Stomach (tissue), 9 donors: Measurements from ENCODE around the gene CD9. TPM values are rescaled to one million over a fixed set of nuclear protein-coding genes. Genes with fewer than 3 reads are reported as not detected.

Source experiments
- DNase-seq, 2 donors: peaks; one replicate each; pipeline versions ENCODE4 v3.0.0 to v3.0.0-alpha.2; 2013 to 2019
- H3K27ac ChIP-seq, 5 donors: fragments of 200-600 bp in 4 of 5; sonication (generic) in 4 of 5; one replicate each; pipeline ENCODE4 v1.5.1; 2013 to 2019; ENCODE audit warnings: mild to moderate bottlenecking in 1 of 5, moderate library complexity in 1 of 5
- H3K27me3 ChIP-seq, 3 donors: fragments of 200-600 bp; sonication (generic); one replicate each; pipeline ENCODE4 v1.5.1; 2017 to 2019; ENCODE audit warnings: mixed run types in 1 of 3
- H3K36me3 ChIP-seq, 4 donors: fragments of 200-600 bp; sonication (generic); 1 replicate in 3 of 4; 2 replicates in 1 of 4; pipeline ENCODE4 v1.5.1; 2016 to 2019
- H3K4me1 ChIP-seq, 4 donors: fragments of 200-600 bp; sonication (generic); one replicate each; pipeline ENCODE4 v1.5.1; 2016 to 2019
- H3K4me3 ChIP-seq, 4 donors: fragments of 200-600 bp; sonication (generic) in 3 of 4; one replicate each; pipeline ENCODE4 v1.5.1; 2016 to 2019; ENCODE audit warnings: mild to moderate bottlenecking in 1 of 4
- H3K9me3 ChIP-seq, 4 donors: fragments of 200-600 bp; sonication (generic); one replicate each; pipeline ENCODE4 v1.5.1; 2016 to 2019
- CTCF ChIP-seq, 7 experiments: fragments of 450-650 bp in 4 of 7; fragments of 200-600 bp in 3 of 7; sonication (generic) in 3 of 7; IDR thresholded peaks; one replicate each; pipeline ENCODE4 v1.5.1; 2016 to 2019; ENCODE audit warnings: antibody characterized with exemption in 7 of 7, control low read depth in 2 of 7, mild to moderate bottlenecking in 1 of 7
- EP300 ChIP-seq: sonication (generic); formaldehyde crosslinking; IDR thresholded peaks from one replicate; pipeline ENCODE4 v1.6.1; 2017; ENCODE audit warnings: antibody characterized with exemption
- POLR2A ChIP-seq, 4 donors: fragments of 450-650 bp; IDR thresholded peaks; one replicate each; pipeline ENCODE4 v1.6.1; 2016; ENCODE audit warnings: antibody characterized with exemption in 4 of 4, control low read depth in 2 of 4, mild to moderate bottlenecking in 1 of 4, moderate library complexity in 1 of 4
- POLR2AphosphoS5 ChIP-seq, 3 donors: sonication (generic); formaldehyde crosslinking; IDR thresholded peaks; one replicate each; pipeline ENCODE4 v1.6.1; 2016; ENCODE audit warnings: antibody characterized with exemption in 3 of 3
- WGBS, 5 donors: extraction: QIAGEN DNeasy Blood & Tissue Kit in 3 of 5; methylation state at CpG; one replicate each; pipeline versions ENCODE4 v1.1.5 to v1.1.7; 2013 to 2018; 5-methylcytosine and 5-hydroxymethylcytosine counted together
- intact Hi-C: fragments of 100-400 bp; cut with DNase I; formaldehyde crosslinking; loops from one replicate; pipeline ENCODE4 v1.15.1; 2023; ENCODE audit warnings: low total_unique reads
- polyA plus RNA-seq, 3 donors: library from polyadenylated mRNA; stranded (reverse); fragments of 200-250 nt; gene quantifications; one replicate each; pipeline ENCODE4 v1.2.3, GENCODE V29; 2013
- total RNA-seq, 5 donors: library from RNA; depleted of rRNA; stranded (reverse); fragments of >200 nt; gene quantifications; one replicate each; pipeline versions ENCODE4 v1.1.0 to v1.2.3, GENCODE V29; 2014 to 2016
- donor health status: healthy with polysubstance abuse.
- donor health status: Bipolar disorder and iron deficiency.
- donor health status: healthy.

The CD9 gene
- total and polyA plus RNA-seq, 8 donors, result 51.0 to 421 (median 139) TPM

GRCh38 chr12:6192604-6193380 is 7.4 kb upstream of the CD9 start:
- no peak for DNase-seq
- Histone ChIP-seq H3K4me3 (no peak overlapping the region), H3K27me3 (peaks cover 0 to 4% (median 0%) of the 10 kb centered on the region in 3 donors), H3K4me1 (peaks cover 0 to 27% (median 11%) of the 10 kb centered on the region in 4 donors), H3K27ac (no peak overlapping the region), H3K36me3 (no peaks in the 10 kb centered on the region), H3K9me3 (no peaks in the 10 kb centered on the region)
- intact Hi-C loops, result no loop called here
- TF ChIP-seq POLR2A (IDR thresholded peaks at IDR 0.05), result no peak
- no peak for TF ChIP-seq POLR2AphosphoS5 (IDR thresholded peaks at IDR 0.05)
- TF ChIP-seq EP300, result no peak
- no peak for TF ChIP-seq CTCF (IDR thresholded peaks at IDR 0.05)
- WGBS, 5 donors, result 87 to 94% (median 90%) methylated on average over 9 to 13 of the region's 13 CpGs

GRCh38 chr12:6193853-6194815 is 6.1 kb upstream of the CD9 start:
- intact Hi-C loops, result no loop called here
- 63 to 80% (median 67%) methylated on average over 19 of the region's 19 CpGs for WGBS, 5 donors

GRCh38 chr12:6195665-6196535 is 4.3 kb upstream of the CD9 start:
- TF ChIP-seq CTCF (IDR thresholded peaks at IDR 0.05), result peak in 6 of 7 experiments; percentile 8 to 98 (median 92)
- no peak for TF ChIP-seq POLR2A (IDR thresholded peaks at IDR 0.05)
- no peak for TF ChIP-seq EP300
- TF ChIP-seq POLR2AphosphoS5 (IDR thresholded peaks at IDR 0.05), result peak in 1 of 3 donors; percentile 78
- intact Hi-C loops, result loop anchor here (5.0 kb wide), 1 partner anchor 86 kb away; no protein-coding TSS in a partner anchor

More at GRCh38 chr12:6193853-6194815, 6.1 kb upstream of the CD9 start:
- Histone ChIP-seq H3K4me1 (peaks cover 6 to 41% (median 21%) of the 10 kb centered on the region in 4 donors), H3K4me3 (no peak overlapping the region), H3K27me3 (peaks cover 0 to 1% (median 0%) of the 10 kb centered on the region in 3 donors), H3K9me3 (no peaks in the 10 kb centered on the region), H3K27ac (no peak overlapping the region), H3K36me3 (no peaks in the 10 kb centered on the region)
- TF ChIP-seq POLR2AphosphoS5 (IDR thresholded peaks at IDR 0.05) (no peak), POLR2A (IDR thresholded peaks at IDR 0.05) (no peak), CTCF (IDR thresholded peaks at IDR 0.05) (no peak), EP300 (no peak)
- DNase-seq, result peak; percentile 47 to 92

More at GRCh38 chr12:6195665-6196535, 4.3 kb upstream of the CD9 start:
- DNase-seq, result peak; percentile 91 to 95
- H3K36me3 ChIP-seq, result no peaks in the 10 kb centered on the region
- 36 to 40% (median 38%) methylated on average over 10 of the region's 10 CpGs for WGBS, 5 donors
- peak overlapping the region; percentile 25 to 72 (median 58) for H3K27ac ChIP-seq
- no peak overlapping the region for H3K4me3 ChIP-seq
- H3K9me3 ChIP-seq, result no peaks in the 10 kb centered on the region
- peaks cover 0 to 8% (median 4%) of the 10 kb centered on the region in 3 donors for H3K27me3 ChIP-seq
- peaks cover 13 to 52% (median 33%) of the 10 kb centered on the region in 4 donors for H3K4me1 ChIP-seq
